IPS DF 6.9 (cell line): ENCODE measurements around the gene CEP55.
"Not testable (repeated sequence)": the region's sequence is repeated elsewhere in the genome, so short reads cannot be mapped to it uniquely, and the experiment has no call there.

Experiments
- DNase-seq: peaks from one replicate; pipeline ENCODE4 v3.0.0-alpha.2; 2013; ENCODE audit warnings: low read depth, low spot score
- H3K27ac ChIP-seq: one replicate; pipeline ENCODE4 v1.5.1; 2013; ENCODE audit warnings: low read length, control low read depth
- H3K27me3 ChIP-seq: 2 replicates; pipeline ENCODE4 v1.6.1; 2013; ENCODE audit warnings: mild to moderate bottlenecking, low read length; ENCODE audit not compliant: control insufficient read depth, insufficient read depth
- H3K36me3 ChIP-seq: 2 replicates; pipeline ENCODE4 v1.6.1; 2013; ENCODE audit warnings: low read length; ENCODE audit not compliant: control insufficient read depth, insufficient read depth
- H3K4me1 ChIP-seq: 2 replicates; pipeline ENCODE4 v1.6.1; 2013; ENCODE audit warnings: low read length; ENCODE audit not compliant: control insufficient read depth, insufficient read depth
- H3K4me3 ChIP-seq: 2 replicates; pipeline ENCODE4 v1.5.1; 2013; ENCODE audit warnings: mild to moderate bottlenecking, low read length
- H3K9me3 ChIP-seq: 2 replicates; pipeline ENCODE4 v1.6.1; 2013; ENCODE audit warnings: low read length, inconsistent platforms; ENCODE audit not compliant: control insufficient read depth, insufficient read depth
- WGBS: extraction: QIAGEN DNeasy Blood & Tissue Kit; methylation state at CpG from one replicate; pipeline ENCODE4 v1.1.7; 2013; ENCODE audit warnings: mixed read lengths, missing lambda C conversion rate; ENCODE audit not compliant: insufficient read length, insufficient coverage; 5-methylcytosine and 5-hydroxymethylcytosine counted together

The CEP55 gene

DNA sequence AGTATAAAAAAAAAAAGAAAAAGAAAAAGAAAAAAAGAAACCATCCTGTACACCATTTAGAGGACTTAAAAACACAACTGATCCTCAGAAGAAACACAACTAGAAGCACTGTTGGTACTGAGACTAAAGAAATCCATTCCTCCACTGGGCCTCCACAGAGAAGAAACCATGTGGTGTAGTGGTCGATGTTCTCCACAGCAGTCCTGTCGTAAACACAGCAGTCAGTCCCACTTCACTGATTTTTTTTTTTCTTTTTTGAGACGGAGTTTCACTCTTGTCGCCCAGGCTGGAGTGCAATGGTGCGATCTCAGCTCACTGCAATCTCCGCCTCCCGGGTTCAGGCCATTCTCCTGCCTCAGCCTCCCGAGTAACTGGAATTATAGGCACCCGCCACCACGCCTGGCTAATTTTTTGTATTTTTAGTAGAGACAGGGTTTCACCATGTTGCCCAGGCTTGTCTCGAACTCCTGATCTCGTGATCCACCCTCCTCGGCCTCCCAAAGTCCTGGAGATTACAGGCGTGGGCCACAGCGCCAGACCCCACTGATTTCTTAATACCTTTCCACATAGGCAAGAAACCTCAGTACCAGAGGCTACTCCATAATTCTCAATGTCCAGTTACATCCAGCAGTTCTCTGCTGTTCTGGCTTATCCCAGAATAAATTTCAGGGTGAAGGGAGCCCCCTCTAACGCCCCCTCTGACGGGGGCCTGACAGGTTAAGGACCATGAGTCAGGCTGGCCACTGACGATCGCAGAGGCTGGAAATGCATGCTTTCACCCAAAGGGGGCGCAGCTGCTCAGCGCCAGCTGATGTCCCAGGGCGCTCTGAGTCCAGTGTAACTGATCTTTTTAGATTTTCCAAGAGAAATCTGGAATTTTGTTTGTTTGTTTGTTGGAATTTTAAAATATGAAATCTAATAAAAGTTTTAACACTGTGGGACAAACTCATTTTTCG, 45.3 kb downstream of the CEP55 start:
- Histone ChIP-seq H3K36me3 (no peaks in the 10 kb centered on the region), H3K27me3 (no peaks in the 10 kb centered on the region), H3K4me1 (no peaks in the 10 kb centered on the region), H3K9me3 (no peaks in the 10 kb centered on the region), H3K4me3 (no peak overlapping the region), H3K27ac (no peak overlapping the region)
- DNase-seq: no peak
- WGBS: 83% methylated on average over 1 of the region's 23 CpGs

DNA sequence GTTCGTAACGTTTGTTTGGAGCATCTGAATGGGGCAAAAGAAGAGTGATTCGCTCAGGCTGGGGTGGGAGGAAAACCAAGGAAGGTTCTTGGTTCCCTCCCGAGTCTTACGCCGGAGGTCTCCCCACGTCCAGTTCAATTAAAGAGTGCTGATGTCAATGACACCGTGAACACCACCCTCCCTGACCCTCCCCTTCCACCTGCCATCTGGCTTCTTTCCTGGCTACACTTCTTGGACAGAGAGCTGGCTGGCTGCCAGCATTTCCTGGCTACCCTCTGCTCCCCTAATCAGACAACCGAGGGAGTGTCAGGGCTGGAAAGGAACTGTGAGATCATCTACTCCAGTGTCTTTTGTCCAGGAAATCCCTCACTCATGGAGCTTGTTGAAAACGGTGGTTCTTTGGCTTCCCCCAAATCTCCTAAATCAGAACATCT, 46.0 kb downstream of the CEP55 start:
- no peaks in the 10 kb centered on the region for H3K36me3 ChIP-seq
- no peaks in the 10 kb centered on the region for H3K4me1 ChIP-seq
- no peaks in the 10 kb centered on the region for H3K9me3 ChIP-seq
- H3K4me3 ChIP-seq: no peak overlapping the region
- WGBS: 80% methylated on average over 1 of the region's 10 CpGs
- H3K27ac ChIP-seq: no peak overlapping the region
- no peak for DNase-seq
- no peaks in the 10 kb centered on the region for H3K27me3 ChIP-seq

DNA sequence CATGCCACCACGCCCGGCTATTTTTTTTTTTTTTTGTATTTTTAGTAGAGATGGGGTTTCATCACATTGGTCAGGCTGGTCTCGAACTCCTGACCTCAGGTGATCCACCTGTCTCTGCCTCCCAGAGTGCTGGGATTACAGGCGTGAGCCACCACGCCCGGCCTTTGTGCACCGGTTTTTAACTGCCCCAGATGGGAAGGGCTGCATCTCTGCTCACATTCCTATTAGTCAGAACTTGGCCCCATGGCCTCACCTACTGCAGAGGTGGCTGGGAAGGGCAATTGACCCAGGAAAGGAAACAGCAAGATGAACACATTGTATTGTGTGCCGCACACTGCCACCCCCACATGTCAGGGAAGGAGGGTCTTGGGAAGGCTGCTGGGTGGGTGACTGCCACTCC, 50.6 kb downstream of the CEP55 start:
- H3K27me3 ChIP-seq, H3K9me3 ChIP-seq, H3K4me1 ChIP-seq, H3K27ac ChIP-seq, H3K4me3 ChIP-seq, DNase-seq, H3K36me3 ChIP-seq: not testable (repeated sequence)
- WGBS: no CpG with 5 or more reads among the region's 8 CpGs

DNA sequence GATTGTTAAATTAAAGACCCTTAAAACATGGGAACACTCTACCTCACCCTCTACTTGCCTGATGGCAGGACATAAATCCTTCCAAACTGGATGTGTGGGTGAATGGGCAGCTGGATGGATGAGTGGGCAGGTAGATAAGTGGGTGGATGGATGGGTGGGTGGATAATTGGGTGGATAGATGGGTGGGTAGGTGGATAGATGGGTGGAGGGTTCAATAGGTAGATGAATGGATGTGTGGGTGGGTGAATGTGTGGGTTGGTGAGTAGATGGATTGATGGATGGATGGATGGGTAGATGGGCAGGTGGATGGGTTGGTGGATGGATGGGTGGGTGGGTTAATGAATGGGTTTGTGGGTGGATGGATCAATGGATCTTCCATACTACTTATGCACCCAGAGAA, 51.1 kb downstream of the CEP55 start:
- no peaks in the 10 kb centered on the region for H3K27me3 ChIP-seq
- no peak overlapping the region for H3K27ac ChIP-seq
- no peaks in the 10 kb centered on the region for H3K36me3 ChIP-seq
- peaks cover 1% of the 10 kb centered on the region; the same call in 1 of the 2 replicates for H3K4me1 ChIP-seq
- H3K9me3 ChIP-seq: no peaks in the 10 kb centered on the region
- H3K4me3 ChIP-seq: no peak overlapping the region
- DNase-seq: no peak

DNA sequence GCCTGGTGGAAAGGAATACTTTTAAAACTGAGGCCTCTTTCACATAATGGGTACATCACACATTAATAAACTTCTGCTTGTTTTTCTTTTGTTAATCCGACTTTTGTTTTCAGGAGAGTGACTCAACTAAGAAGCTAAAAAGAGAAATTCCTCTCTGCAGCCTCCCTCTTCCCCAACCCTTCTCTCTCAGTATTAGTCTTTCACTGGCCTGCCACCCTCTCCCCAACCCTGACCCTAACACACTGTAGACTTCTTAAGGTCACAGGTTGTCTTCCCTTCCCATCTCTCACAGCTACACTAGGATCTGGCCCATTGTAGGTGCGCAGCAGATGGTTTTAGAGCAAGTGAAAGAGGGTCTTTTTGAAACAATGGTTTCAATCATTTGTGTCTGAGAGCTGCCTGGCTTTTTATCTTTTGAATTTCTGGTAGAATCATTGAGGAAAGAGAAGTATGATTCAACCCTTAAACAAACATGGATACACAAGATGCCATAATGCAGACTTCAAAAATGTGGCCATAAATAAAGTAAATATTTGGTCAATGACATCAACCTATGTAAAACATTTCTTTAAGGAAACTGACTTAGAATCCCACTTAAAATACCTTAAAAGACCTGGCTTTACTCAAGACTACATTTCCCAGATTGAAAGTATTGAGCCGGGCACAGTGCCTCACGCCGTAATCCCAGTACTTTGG, 52.1 kb downstream of the CEP55 start:
- no peaks in the 10 kb centered on the region for H3K36me3 ChIP-seq
- DNase-seq: no peak
- no peak overlapping the region for H3K4me3 ChIP-seq
- H3K9me3 ChIP-seq: no peaks in the 10 kb centered on the region
- no CpG with 5 or more reads among the region's 5 CpGs for WGBS
- H3K27ac ChIP-seq: no peak overlapping the region
- peaks cover 1% of the 10 kb centered on the region; the same call in 1 of the 2 replicates for H3K4me1 ChIP-seq
- H3K27me3 ChIP-seq: no peaks in the 10 kb centered on the region; the same call in 1 of the 2 replicates

DNA sequence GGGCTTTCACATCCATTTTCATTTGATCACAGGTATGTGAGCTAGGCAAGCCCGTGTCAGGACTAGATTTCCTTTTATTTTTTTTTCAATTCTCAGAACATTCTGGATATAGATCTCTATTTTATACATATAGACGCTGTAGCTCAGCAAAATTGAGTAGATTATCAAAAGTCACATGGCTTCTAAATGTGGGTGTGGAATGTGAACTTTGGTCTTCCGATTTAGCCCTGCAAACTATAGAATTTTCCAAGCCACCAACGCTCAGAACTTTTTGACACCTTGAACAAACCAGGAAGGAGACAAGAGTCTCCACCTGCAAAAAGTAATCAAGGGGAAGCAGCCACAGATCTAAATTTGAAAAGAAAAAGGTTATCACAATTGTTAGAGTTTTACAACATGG, 54.2 kb downstream of the CEP55 start:
- Histone ChIP-seq H3K9me3 (no peaks in the 10 kb centered on the region), H3K4me1 (peaks cover 1% of the 10 kb centered on the region; the same call in 1 of the 2 replicates), H3K27ac (no peak overlapping the region), H3K27me3 (no peaks in the 10 kb centered on the region; the same call in 1 of the 2 replicates), H3K4me3 (no peak overlapping the region), H3K36me3 (no peaks in the 10 kb centered on the region)
- DNase-seq: no peak
- WGBS: no CpG with 5 or more reads among the region's 4 CpGs

DNA sequence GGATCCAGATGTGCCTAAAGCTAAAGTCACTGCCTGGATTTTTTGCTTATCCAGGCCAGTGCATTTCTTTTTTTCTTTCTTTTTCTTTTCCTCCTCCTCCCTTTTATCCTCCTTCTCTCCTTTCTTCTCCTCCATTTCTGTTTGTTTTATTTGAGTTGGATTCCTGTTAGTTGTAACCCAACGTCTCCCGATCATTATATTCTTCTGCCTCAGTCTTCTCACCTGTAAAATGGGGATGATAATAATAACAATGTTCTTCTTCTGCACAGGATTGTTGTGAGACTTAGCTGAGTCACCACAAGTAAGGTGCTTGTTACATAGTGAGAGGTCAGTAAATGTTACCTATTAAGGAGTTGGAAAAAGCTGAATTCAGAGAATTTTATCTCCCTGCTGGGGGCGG, 56.4 kb downstream of the CEP55 start:
- WGBS: no CpG with 5 or more reads among the region's 3 CpGs
- Histone ChIP-seq H3K27me3 (no peaks in the 10 kb centered on the region; the same call in 1 of the 2 replicates), H3K4me3 (no peak overlapping the region), H3K4me1 (peaks cover 1% of the 10 kb centered on the region; the same call in 1 of the 2 replicates), H3K36me3 (no peaks in the 10 kb centered on the region), H3K27ac (no peak overlapping the region), H3K9me3 (no peaks in the 10 kb centered on the region)
- no peak for DNase-seq

DNA sequence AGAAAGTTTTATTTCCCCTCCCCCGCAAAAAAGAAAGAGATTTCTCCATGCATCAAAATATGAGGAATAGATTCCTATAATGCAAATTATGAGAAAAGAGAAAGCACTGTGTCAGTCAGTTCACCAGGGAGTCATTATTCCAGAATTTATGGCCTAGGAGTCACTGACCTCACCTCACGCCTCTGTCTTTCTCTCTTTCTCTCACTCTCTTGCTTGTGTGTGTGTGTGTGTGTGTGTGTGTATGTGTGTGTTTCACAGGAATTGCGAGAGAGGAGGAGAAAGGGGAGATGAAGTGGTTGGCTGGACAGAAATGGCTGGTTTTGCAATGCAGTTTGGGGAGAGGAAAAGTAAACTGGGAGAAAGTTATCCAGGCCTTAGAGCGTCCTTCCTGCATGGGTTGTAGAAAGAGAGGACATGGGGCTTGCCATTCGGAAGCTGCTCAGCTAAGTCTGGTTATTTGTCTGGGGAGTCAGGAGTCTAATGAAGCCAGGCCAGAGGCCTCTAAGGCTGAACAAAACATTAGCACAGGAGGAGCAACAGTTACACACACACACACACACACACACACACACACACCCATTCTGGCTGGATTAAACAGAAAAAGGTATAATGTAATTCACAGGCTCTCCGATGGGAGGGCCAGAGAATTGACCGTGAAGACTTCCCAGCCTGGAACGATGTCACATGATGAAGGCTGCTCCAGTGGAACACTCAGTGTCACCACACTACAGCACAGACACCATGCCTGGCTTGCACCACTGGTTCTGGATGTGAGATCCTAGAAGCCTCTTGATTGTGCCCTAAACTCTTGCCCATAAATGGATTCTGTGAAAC, 57.3 kb downstream of the CEP55 start:
- H3K4me1 ChIP-seq: no peaks in the 10 kb centered on the region
- DNase-seq: no peak
- no peaks in the 10 kb centered on the region; the same call in 1 of the 2 replicates for H3K27me3 ChIP-seq
- no peak overlapping the region for H3K27ac ChIP-seq
- H3K4me3 ChIP-seq: no peak overlapping the region
- WGBS: no CpG with 5 or more reads among the region's 8 CpGs
- no peaks in the 10 kb centered on the region for H3K36me3 ChIP-seq
- no peaks in the 10 kb centered on the region for H3K9me3 ChIP-seq

DNA sequence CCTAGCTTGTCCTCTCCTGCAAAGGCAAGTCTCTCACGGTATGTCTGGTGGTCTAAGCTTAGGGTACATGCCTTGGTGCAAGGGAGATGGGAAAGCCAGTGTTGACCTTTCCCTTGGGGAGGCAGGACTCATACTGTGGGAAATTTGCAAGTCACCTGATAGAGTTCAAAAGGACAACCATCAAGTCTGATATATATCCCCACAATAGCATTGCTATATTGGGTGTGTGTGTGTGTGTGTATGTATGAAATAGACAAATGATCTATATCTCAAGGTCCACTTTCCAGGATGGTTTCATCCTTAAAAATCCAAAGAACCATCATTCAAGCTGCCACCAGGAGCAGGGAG, 57.9 kb downstream of the CEP55 start:
- Histone ChIP-seq H3K27ac (no peak overlapping the region), H3K27me3 (no peaks in the 10 kb centered on the region; the same call in 1 of the 2 replicates), H3K36me3 (no peaks in the 10 kb centered on the region), H3K4me3 (no peak overlapping the region), H3K9me3 (no peaks in the 10 kb centered on the region), H3K4me1 (no peaks in the 10 kb centered on the region)
- no peak for DNase-seq
- WGBS: no CpG with 5 or more reads among the region's 1 CpG

DNA sequence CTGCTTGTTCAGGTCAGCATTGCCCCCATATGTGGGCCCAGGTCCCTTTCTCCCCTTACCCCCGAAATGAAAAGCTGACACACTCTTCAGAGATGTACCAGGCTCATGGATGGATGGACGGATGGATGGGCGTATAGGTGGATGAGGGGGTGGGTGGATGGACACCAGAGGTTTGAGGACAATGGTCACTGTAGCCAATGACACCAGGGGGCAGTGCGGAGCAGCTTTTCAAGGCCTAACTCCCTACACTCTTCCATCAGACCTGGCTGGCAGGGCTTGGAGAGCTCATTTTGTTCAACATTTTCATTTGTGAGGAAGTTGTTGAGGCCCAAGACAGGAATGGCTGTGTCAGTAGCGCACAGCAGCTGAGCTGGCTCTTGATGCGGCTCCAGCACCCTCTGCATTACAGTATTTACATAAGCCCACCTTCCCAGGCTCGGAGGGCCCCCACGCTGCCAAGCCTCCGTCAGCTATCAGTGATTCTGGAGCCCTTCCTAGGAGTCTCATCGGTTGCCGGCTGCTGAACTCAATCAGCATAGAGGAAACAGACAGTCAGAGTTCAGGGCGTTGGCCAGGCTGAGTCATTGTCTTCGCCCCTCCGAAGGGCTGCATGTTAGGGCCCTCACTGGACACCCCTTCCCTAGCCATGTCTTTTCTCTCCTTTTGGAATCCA, 58.5 kb downstream of the CEP55 start:
- Histone ChIP-seq H3K27me3 (no peaks in the 10 kb centered on the region; the same call in 1 of the 2 replicates), H3K4me3 (no peak overlapping the region), H3K9me3 (no peaks in the 10 kb centered on the region), H3K4me1 (no peaks in the 10 kb centered on the region), H3K27ac (no peak overlapping the region), H3K36me3 (no peaks in the 10 kb centered on the region)
- WGBS: no CpG with 5 or more reads among the region's 14 CpGs
- peak; percentile 83 for DNase-seq
